IMR-90 (cell line): ENCODE measurements around the gene SYNRG.

Experiments
- CHD1 ChIP-seq: IDR thresholded peaks from 2 replicates; pipeline ENCODE4 v1.6.1; 2012; ENCODE audit warnings: low read depth, low read length, improper control_type of control experiment
- CTCF ChIP-seq: conservative IDR thresholded peaks from 2 replicates; pipeline ENCODE4 v1.5.1; 2012; ENCODE audit warnings: mild to moderate bottlenecking, low read depth, low read length, improper control_type of control experiment
- MAFK ChIP-seq: IDR thresholded peaks from 2 replicates; pipeline ENCODE4 v1.6.1; 2012; ENCODE audit warnings: low read depth, low read length, improper control_type of control experiment
- MXI1 ChIP-seq: IDR thresholded peaks from 2 replicates; pipeline ENCODE4 v1.6.1; 2012; ENCODE audit warnings: low read depth, mild to moderate bottlenecking, low read length, moderate library complexity, borderline replicate concordance
- POLR2A ChIP-seq: IDR thresholded peaks from 2 replicates; pipeline ENCODE4 v1.6.1; 2012; ENCODE audit warnings: mild to moderate bottlenecking, low read depth, low read length
- RAD21 ChIP-seq: IDR thresholded peaks from 2 replicates; pipeline ENCODE4 v1.6.1; 2012; ENCODE audit warnings: low read length, improper control_type of control experiment
- RFX5 ChIP-seq: IDR thresholded peaks from 2 replicates; pipeline ENCODE4 v1.8.0; 2012; ENCODE audit warnings: low read depth, mild to moderate bottlenecking, low read length, moderate library complexity
- SMC3 ChIP-seq: fragments of 150-350 bp; IDR thresholded peaks from 2 replicates; pipeline ENCODE4 v1.6.1; 2016; ENCODE audit warnings: low read depth, mild to moderate bottlenecking, antibody characterized with exemption, low read length, moderate library complexity

- TF ChIP-seq POLR2A (no peak), CTCF (no peak), MAFK (no peak), SMC3 (no peak), RAD21 (no peak), MXI1 (no peak), RFX5 (no peak), CHD1 (no peak)
Measured at GRCh38 chr17:37507111-37507510, 102.1 kb downstream of the SYNRG start.
